Measurements from ENCODE around the gene GATA2. TPM values are rescaled to one million over a fixed set of nuclear protein-coding genes. Genes with fewer than 3 reads are reported as not detected.

The GATA2 gene
- total RNA-seq, 1 donor, result 0.72 TPM

DNA sequence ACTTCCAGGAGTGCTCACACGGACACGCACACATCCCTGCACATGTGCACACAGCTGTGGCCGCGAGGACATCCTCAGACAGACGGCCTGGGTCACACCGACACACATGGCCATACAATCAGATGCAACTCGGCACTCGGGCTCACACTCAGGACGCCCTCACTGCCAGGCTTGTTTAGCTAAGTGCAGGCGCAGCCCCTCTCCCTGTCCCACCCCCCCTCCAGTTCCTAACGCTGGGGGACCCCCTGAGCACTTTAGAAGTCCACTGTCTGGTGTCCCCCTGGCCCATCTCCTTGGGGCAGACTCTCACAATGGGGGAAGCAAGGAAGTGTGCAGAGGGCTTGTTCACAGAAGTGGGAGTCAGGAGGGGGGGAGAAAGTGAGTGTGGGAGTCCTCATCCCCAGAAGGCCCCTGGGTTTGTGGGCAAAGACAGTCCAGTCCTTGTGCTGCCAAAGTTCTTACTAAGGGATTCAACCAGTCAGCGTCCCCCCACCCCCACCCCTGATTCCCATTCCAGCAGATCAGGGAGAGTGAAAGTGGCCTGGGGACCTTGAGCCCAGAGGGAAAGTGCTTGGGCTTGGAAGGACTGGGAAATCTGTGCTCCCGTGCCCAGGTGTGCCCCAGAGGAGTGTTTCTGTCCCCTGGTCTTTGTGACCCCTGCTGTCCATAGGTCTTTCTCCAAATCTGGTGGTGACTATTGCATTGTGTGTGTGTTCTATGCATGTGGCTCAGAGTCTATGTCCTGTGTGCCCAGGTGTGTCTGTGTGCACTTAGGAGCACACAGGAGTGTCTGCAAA, 767 bp upstream of the GATA2 start:
- Histone ChIP-seq H3K4me2 (ENCODE audit: insufficient read depth, low read length) (no peak overlapping the region), H3K27me3 (ENCODE audit: insufficient read depth, low read length) (peaks cover 75% of the 10 kb centered on the region), H3K79me2 (ENCODE audit: insufficient read depth, low read length) (no peaks in the 10 kb centered on the region), H2AFZ (ENCODE audit: low read length) (no peak overlapping the region), H3K27ac (ENCODE audit: low read depth, low read length) (no peak overlapping the region), H3K36me3 (ENCODE audit: insufficient read depth, low read length) (no peaks in the 10 kb centered on the region), H4K20me1 (ENCODE audit: insufficient read depth, low read length) (peaks cover 23% of the 10 kb centered on the region), H3K9me3 (ENCODE audit: low read depth, low read length) (no peaks in the 10 kb centered on the region), H3K4me3 (ENCODE audit: insufficient read depth, low read length) (no peak overlapping the region), H3K4me1 (ENCODE audit: insufficient read depth, low read length) (peaks cover 11% of the 10 kb centered on the region)
- TF ChIP-seq CTCF (IDR thresholded peaks at IDR 0.05; ENCODE audit: extremely low read depth, low read depth, low read length), result no peak
- DNase-seq (ENCODE audit: insufficient read length, low spot score, missing footprints), result peak; percentile 85

DNA sequence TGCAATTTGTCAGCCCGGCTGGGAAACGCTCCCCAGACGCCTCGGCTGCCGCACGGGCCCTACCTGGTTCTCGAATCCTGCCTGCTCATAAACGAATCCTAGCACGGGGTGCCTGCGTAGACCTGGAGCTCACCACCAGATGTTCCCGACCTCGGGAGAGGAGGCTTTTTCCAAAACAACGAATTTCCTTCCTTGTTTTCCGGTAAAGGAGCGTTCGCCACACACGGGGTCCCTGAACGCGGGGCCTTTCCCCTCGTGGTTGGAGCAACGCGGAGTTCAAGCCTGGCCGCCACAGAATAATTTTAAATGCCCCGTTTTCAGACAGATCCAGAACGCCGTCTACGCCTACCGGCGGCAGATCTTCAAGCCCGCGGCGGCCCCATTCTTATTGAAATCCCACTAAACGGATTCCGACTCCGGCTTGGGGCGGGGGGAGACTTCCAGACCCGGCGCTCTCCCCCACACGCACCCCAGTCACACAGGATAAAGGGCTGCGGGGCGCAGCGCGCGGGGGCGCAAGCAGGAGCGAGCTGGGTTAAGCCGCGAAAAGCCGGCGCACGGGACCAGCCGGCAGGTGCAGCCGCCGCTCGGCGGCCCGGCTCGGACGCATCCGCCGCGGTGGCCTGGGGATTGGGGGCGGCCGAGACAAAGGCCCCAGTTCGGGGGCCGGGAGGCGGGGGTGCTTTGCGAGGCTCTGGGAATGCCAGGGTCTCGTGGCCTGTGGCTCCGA, 895 bp downstream of the GATA2 start:
- Histone ChIP-seq H3K4me3 (ENCODE audit: insufficient read depth, low read length) (no peak overlapping the region), H3K79me2 (ENCODE audit: insufficient read depth, low read length) (no peaks in the 10 kb centered on the region)

DNA sequence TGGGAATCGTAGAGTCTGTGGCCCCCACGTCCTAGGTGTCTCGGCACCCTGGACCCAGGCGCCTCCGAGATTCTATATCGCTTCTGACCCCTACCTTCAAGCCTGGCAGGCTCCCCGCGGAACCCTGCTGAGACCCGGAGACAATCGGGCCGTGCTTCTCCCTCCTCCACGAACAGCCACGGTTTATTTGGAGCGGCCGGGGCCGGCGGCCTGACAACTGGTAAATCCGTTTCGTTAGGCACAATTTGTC, 1.4 kb downstream of the GATA2 start:
- DNase-seq (ENCODE audit: insufficient read length, low spot score, missing footprints), result peak; percentile 93
- H3K79me2 ChIP-seq (ENCODE audit: insufficient read depth, low read length), result no peaks in the 10 kb centered on the region
- H3K9me3 ChIP-seq (ENCODE audit: low read depth, low read length), result no peaks in the 10 kb centered on the region
- H3K4me3 ChIP-seq (ENCODE audit: insufficient read depth, low read length), result no peak overlapping the region
- peaks cover 23% of the 10 kb centered on the region for H4K20me1 ChIP-seq (ENCODE audit: insufficient read depth, low read length)
- no peak overlapping the region for H3K27ac ChIP-seq (ENCODE audit: low read depth, low read length)
- H3K27me3 ChIP-seq (ENCODE audit: insufficient read depth, low read length), result peaks cover 69% of the 10 kb centered on the region
- no peak overlapping the region for H2AFZ ChIP-seq (ENCODE audit: low read length)
- H3K4me2 ChIP-seq (ENCODE audit: insufficient read depth, low read length), result no peak overlapping the region
- TF ChIP-seq CTCF (IDR thresholded peaks at IDR 0.05; ENCODE audit: extremely low read depth, low read depth, low read length), result no peak
- H3K36me3 ChIP-seq (ENCODE audit: insufficient read depth, low read length), result no peaks in the 10 kb centered on the region
- peaks cover 5% of the 10 kb centered on the region for H3K4me1 ChIP-seq (ENCODE audit: insufficient read depth, low read length)

More for the DNA sequence above, 895 bp downstream of the GATA2 start:
- Histone ChIP-seq H3K36me3 (ENCODE audit: insufficient read depth, low read length) (no peaks in the 10 kb centered on the region), H3K27me3 (ENCODE audit: insufficient read depth, low read length) (peaks cover 72% of the 10 kb centered on the region), H4K20me1 (ENCODE audit: insufficient read depth, low read length) (peaks cover 23% of the 10 kb centered on the region), H3K4me1 (ENCODE audit: insufficient read depth, low read length) (peaks cover 6% of the 10 kb centered on the region), H3K9me3 (ENCODE audit: low read depth, low read length) (no peaks in the 10 kb centered on the region), H3K27ac (ENCODE audit: low read depth, low read length) (no peak overlapping the region), H3K4me2 (ENCODE audit: insufficient read depth, low read length) (no peak overlapping the region), H2AFZ (ENCODE audit: low read length) (no peak overlapping the region)
- DNase-seq (ENCODE audit: insufficient read length, low spot score, missing footprints), result no peak
- no peak for TF ChIP-seq CTCF (IDR thresholded peaks at IDR 0.05; ENCODE audit: extremely low read depth, low read depth, low read length)

DNA sequence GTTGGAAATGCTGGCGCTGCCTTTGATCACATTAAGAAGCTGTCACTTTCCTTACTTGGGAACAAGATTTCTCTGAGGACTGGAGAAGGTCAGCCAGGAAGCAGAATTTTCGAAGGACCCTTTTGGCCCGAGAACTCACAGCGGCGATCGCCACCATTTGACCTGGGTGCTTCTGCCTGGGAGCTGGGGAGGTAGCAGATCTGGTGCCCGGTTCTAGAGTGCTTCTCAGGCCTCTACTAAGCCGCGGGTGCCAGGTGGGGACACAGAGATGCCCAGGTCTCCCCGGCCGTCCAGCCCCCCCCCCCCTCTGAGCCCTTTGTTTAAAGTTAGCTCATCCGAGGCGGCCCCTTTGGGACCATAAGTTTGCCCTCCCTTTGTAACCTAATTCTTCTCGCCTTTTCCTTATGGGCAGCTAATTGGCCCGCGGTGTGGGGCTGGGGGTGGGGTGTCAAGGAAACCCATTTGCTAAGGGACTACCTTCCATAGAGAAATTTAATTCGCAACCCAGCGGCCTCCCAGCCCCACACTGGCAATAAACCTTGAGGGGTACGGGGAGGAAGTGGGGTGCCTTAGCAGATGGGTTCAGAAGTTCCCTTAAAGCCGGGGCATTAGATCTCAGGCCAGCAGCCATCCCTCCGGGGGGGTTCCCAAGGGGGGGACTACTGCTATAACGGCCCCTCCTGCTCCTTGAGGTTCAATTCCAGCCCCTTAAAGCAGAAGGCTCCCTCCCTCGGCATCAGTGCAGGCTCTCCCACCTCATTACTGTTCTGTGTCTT, 1.9 kb downstream of the GATA2 start:
- Histone ChIP-seq H3K4me3 (ENCODE audit: insufficient read depth, low read length) (no peak overlapping the region), H4K20me1 (ENCODE audit: insufficient read depth, low read length) (peaks cover 23% of the 10 kb centered on the region), H3K27ac (ENCODE audit: low read depth, low read length) (no peak overlapping the region), H3K4me1 (ENCODE audit: insufficient read depth, low read length) (peaks cover 10% of the 10 kb centered on the region), H2AFZ (ENCODE audit: low read length) (no peak overlapping the region), H3K36me3 (ENCODE audit: insufficient read depth, low read length) (no peaks in the 10 kb centered on the region), H3K9me3 (ENCODE audit: low read depth, low read length) (no peaks in the 10 kb centered on the region), H3K79me2 (ENCODE audit: insufficient read depth, low read length) (no peaks in the 10 kb centered on the region), H3K4me2 (ENCODE audit: insufficient read depth, low read length) (no peak overlapping the region), H3K27me3 (ENCODE audit: insufficient read depth, low read length) (peaks cover 69% of the 10 kb centered on the region)
- no peak for TF ChIP-seq CTCF (IDR thresholded peaks at IDR 0.05; ENCODE audit: extremely low read depth, low read depth, low read length)
- DNase-seq (ENCODE audit: insufficient read length, low spot score, missing footprints), result peak; percentile 94

Measured in osteoblast (primary cell).